GM19035 (cell line): ENCODE data around the gene FOXR1.

Source experiments
- ATAC-seq: cut with Tn5 transposase; IDR thresholded peaks from one replicate; pipeline ENCODE4 v1.9.1; 2021; ENCODE audit not compliant: unreplicated experiment

FOXR1 gene

DNA sequence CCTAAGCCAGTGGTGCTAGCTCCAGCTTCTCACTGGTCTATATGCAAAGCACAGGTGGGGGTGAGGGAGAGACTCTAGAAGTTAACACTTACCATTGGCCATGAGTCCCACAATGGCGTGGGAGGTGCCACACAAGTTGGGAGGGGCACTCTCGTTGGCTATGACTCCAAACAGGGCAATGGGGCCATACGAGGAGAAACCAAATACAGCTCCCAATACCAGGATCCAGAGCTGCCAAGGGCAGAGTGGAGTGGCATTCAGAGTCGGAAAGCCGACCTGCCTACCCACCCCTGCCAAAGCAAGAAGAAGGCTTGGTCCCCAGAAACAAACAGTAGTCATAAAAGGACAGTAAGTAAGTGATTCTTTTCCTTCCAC lies 53.5 kb downstream of the FOXR1 start:
- ATAC-seq = no peak

DNA sequence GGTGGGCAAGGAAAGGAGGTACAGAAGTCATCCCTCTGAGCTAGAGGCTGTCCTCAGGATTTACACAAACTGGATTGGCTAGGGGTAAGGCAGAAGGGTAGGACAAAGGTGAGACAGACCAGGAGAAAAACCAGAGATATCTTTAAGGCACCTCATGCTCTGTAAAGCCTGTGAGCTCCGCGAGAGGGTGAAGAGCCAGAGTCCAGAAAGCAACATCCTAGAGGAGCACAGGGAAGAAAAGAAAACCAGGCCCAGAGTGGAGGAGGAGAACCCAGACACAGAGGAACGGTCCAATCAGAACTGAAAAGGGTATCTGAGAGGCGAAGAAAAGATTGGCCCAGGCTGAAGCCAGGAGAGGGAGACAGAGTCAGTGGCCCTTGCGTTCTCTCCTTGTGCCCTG lies 54.0 kb downstream of the FOXR1 start:
- no peak for ATAC-seq

DNA sequence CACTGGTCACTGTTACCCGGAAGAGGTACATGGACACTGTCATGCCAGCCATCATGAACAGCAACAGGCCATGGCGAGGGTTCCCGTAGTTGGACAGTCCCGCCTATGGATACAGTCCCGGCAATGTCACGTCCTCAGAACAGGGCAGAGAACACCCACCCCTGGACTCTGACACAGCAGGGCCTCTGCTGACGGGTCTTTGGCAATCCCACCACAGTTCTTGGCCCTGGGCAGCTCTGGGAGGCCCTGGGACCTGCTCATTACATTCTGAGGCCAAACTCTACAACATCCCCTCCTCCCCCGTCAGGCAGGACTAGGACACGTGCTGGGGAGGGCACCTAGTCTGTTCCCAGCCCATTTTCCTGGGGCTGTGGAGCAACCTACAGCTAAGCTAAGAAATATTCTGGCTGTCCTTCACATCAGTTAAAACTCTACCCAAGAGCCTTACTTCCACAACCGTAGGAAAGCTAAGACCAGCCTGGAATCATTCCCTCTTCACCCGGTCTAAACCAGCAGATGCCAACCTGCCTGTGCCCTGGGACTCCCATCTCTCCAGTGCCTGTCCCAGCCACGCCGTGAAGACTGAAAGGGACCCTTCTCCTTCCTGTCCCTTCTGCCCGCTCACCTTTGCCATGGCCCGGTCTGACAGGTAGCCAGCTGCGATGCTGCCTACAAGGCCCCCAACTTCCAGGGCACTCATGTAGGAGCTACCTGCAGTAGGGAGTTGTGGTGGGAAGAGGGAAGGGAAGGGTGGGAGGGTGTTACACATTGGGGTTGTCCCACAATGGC lies 54.6 kb downstream of the FOXR1 start:
- no peak for ATAC-seq

DNA sequence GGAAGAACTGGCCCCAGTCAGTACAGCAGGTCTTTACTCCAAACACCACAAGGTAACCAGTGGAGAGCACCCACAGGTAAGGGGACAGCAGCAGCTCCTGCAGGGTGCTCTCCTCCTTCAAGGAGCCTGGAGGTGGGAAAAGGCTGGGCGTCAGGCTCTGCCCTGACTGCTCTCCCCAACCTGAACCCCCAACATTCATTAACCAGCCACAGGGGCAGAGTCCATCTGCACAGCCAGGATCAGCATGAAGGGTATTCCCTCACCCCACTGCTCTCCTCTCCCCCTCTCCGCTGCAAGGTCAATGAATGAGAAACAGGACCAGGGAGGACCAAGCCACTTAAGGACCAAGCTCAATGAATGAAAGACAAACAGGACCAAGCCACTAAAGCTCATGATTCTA lies 55.4 kb downstream of the FOXR1 start:
- ATAC-seq = no peak

DNA sequence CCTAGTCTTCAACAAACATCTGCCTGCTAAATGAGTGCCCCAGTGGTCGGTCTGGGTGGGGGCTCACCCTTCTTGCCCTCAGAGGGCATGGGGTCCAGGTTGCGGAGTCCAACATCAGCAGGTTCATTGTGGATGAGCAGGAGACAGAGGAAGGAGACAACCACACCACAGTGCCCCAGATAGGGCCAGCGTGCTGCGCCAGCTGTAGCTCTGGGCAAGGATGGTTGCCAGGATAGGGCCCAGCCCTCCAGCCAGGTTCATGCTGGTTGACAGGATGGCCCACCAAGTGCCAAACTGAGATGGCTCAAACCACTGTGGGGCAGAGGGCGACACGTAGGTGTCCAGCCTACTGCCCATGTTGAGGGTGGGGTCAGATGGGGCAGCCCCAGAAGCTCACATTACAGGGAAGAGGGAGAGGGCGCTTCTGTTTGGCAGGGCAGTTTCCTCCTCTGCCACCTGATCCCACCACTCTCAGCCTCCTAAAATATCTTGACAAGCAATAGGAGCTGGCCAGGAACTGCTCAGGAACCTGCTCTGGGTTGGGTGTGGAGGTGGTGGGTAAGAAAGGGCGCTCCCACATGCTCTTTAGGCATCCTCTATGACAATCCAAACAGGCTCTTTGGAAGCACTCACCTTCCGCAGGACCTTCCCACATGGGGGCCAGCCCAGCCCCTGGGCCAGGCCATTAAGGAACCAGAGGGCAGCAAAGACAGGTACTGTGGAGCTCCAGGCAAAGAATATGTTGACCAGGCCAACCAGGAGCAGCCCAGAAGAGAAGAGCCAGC lies 56.2 kb downstream of the FOXR1 start:
- no peak for ATAC-seq

DNA sequence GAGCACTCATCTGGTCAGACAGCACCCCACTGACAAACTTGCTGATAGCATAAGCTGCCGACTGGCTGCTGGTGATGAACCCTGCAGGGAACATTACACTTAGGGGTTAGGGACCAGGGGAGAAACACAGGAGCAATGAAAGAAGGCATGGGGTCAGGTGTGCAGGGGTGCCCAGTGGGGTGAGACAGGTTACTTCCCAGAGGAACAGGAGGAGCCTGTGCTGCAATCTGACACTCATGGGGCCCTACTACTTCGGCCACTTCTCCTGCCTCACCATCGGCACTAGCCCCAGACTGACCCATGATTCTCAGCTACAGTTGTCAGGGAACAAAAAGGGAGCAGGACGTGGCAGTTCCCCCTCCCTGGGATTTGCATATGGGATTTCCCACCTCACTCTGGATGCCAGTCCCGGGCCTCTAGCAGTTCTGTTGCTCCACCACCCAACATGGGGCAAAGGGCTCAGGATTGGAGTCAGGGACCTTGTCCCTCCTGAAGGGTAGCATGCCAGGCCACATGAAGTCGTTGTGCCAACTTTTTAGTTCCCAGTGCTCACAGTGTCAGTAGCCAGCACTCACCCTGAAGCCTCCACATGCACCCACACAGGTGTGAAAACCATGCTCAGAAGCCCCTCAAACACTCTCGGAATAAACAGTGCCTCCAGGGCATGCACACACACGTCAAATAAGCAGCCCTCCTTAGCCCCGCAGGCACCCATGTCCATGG lies 56.9 kb downstream of the FOXR1 start:
- ATAC-seq = no peak

DNA sequence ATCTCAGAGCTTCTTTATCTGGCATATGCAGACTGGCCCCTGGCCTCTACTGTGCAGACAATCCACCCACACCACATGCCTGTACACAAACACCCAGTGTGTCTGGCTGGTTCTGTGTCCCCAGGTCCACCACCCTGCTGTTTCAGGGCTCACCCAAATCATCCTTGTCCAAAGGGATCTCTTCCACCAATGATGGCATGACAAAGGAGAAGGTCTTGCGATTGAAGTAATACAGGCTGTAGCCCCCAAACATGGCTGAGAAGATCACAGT lies 57.4 kb downstream of the FOXR1 start:
- no peak for ATAC-seq

DNA sequence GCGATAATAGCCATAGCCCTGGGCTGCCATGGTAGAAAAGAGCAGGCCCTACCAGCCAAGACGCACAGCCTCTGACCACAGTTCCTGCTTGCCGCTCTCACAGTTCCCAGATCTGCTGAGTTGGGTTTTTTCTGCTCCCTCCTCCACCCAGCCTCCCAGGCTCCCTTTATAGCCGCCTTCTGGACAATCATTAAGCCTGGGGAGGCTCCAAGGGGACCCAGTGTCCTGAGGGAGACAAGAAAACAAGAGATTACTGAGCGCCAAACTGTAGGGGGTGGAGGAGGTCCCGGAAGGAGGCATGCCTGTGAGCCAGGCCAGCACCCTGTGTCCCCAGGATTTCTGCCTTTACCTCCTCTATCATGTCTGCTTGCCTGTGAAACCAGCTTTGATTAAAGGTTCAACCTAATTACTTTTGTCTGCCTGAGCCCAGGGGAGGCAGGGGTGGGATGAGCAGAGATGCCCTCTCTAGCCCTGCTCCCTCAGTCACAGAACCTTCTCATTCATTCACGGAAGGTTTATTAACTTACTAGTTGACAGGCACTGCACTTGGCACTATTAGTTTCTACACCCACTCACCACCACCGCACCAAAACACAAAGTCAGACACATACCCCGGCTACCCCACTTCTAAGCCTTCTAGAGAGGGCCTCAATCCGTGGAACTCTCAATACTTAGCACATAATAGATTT lies 57.9 kb downstream of the FOXR1 start:
- ATAC-seq = peak; percentile 5

DNA sequence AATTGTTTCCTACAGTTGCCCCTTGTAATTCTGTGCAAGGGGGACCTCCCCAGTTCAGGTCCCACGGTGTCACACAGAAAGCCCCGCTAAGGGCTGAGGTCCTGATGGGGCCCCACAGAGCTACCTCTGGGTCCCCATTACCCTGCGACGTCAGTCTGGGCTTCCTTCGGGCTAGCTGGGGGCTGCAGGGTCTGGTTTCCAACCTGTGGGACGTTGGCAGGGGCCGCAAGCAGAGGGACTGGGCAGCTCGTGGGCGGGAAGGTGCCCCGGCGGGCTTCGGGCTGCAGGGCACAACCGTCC lies 58.4 kb downstream of the FOXR1 start:
- peak; percentile 18 for ATAC-seq

DNA sequence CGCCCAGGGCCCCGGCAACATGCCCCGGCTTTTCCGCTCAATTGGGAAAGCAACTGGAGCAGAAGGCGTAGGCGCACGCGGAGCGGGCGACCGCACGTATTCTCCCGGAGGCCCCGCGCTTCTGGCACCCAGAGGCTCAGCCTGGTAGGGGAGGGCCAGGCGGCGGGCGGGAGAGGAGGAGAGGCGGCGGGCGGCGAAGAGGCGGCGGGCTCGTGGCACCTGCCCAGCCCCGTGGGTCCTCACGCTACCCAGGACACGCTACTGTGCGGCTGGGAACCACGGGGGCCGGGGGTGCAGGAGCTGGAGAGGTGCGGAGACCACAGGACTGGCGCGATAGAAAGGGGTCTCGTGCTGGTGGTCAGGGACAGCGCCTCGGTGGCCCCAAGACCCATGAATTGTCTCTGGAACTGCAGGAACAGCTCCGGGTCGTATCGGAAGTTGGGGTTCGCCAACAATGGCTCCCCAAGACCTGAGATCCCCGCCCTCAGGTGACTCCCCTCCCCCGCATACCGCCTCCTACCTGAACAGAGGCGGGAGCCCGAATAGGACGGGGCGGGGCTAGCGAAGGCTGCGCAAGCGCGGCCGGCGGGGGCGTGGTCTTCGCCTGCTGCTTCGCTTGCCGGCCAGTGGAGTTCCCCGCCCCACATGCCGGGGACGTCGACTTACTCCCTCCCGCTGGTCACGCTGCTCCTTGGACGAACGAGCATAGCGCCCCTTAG lies 58.9 kb downstream of the FOXR1 start, which contains the start of gene SLC37A4:
TSS of gene SLC37A4 (minus strand) at position 549 of the 719 bp plus-strand sequence.
- ATAC-seq = peak; percentile 95
